ENCODE data around the gene DPPA5.

The DPPA5 gene

GRCh38 chr6:73364121-73364520 lies 10.0 kb upstream of the DPPA5 start:
- no peak for TF ChIP-seq CTCF (IDR thresholded peaks at IDR 0.05)
- no peak for TF ChIP-seq ZFX (IDR thresholded peaks at IDR 0.05; ENCODE audit: borderline replicate concordance)
- H3K27ac ChIP-seq, result no peak overlapping the region

- TF ChIP-seq CTCF (IDR thresholded peaks at IDR 0.05), result no peak
- TF ChIP-seq ZFX (IDR thresholded peaks at IDR 0.05; ENCODE audit: borderline replicate concordance), result no peak
- no peak overlapping the region for H3K27ac ChIP-seq
Observed at GRCh38 chr6:73363537-73363875, 9.4 kb upstream of the DPPA5 start.

GRCh38 chr6:73362869-73363536 lies 8.9 kb upstream of the DPPA5 start:
- no peak for TF ChIP-seq CTCF (IDR thresholded peaks at IDR 0.05)
- no peak for TF ChIP-seq ZFX (IDR thresholded peaks at IDR 0.05; ENCODE audit: borderline replicate concordance)
- H3K27ac ChIP-seq, result no peak overlapping the region

GRCh38 chr6:73362358-73362757 lies 8.3 kb upstream of the DPPA5 start, which contains the start of gene KHDC3L:
KHDC3L (plus strand) TSS chr6:73362658; CDS start chr6:73362730, 72 bp downstream.
- TF ChIP-seq ZFX (IDR thresholded peaks at IDR 0.05; ENCODE audit: borderline replicate concordance), result no peak
- TF ChIP-seq CTCF (IDR thresholded peaks at IDR 0.05), result no peak
- no peak within 1 kb of the TSS for H3K27ac ChIP-seq

GRCh38 chr6:73349311-73349710 lies 4.8 kb downstream of the DPPA5 start:
- TF ChIP-seq CTCF (IDR thresholded peaks at IDR 0.05), result no peak
- no peak for TF ChIP-seq ZFX (IDR thresholded peaks at IDR 0.05; ENCODE audit: borderline replicate concordance)
- no peak overlapping the region for H3K27ac ChIP-seq

GRCh38 chr6:73348550-73349204 lies 5.4 kb downstream of the DPPA5 start:
- TF ChIP-seq ZFX (IDR thresholded peaks at IDR 0.05; ENCODE audit: borderline replicate concordance) (no peak), CTCF (IDR thresholded peaks at IDR 0.05) (no peak)
- H3K27ac ChIP-seq, result no peak overlapping the region

GRCh38 chr6:73343164-73343563 lies 10.9 kb downstream of the DPPA5 start:
- no peak overlapping the region for H3K27ac ChIP-seq
- TF ChIP-seq ZFX (IDR thresholded peaks at IDR 0.05; ENCODE audit: borderline replicate concordance) (no peak), CTCF (IDR thresholded peaks at IDR 0.05) (no peak)
